ENCODE results near the gene HPF1.

- TF ChIP-seq CTCF (IDR thresholded peaks at IDR 0.05) (no peak), POLR2A (IDR thresholded peaks at IDR 0.05) (no peak)
Measured at GRCh38 chr4:169791062-169791461, 33.3 kb upstream of the HPF1 start.

All from breast epithelium (tissue), 3 donors.